ENCODE results near the gene MTURN.

The MTURN gene

GRCh38 chr7:30176463-30177109 is 41.8 kb downstream of the MTURN start:
- Histone ChIP-seq H3K4me1 (peaks cover 20% of the 10 kb centered on the region), H3K36me3 (no peaks in the 10 kb centered on the region), H3K4me3 (ENCODE audit: low read depth, low read length) (no peak overlapping the region), H3K9me3 (no peaks in the 10 kb centered on the region), H3K27me3 (no peaks in the 10 kb centered on the region)
- TF ChIP-seq CTCF (IDR thresholded peaks at IDR 0.05; ENCODE audit: low read depth, low read length) = no peak
- DNase-seq = no peak

- Histone ChIP-seq H3K36me3 (no peaks in the 10 kb centered on the region), H3K9me3 (no peaks in the 10 kb centered on the region), H3K27me3 (no peaks in the 10 kb centered on the region), H3K4me3 (ENCODE audit: low read depth, low read length) (no peak overlapping the region), H3K4me1 (peaks cover 14% of the 10 kb centered on the region)
- DNase-seq = no peak
- TF ChIP-seq CTCF (IDR thresholded peaks at IDR 0.05; ENCODE audit: low read depth, low read length) = no peak
These were observed 42.4 kb downstream of the MTURN start for GRCh38 chr7:30177186-30177585.

- Histone ChIP-seq H3K4me3 (ENCODE audit: low read depth, low read length) (no peak overlapping the region), H3K27me3 (no peaks in the 10 kb centered on the region), H3K36me3 (no peaks in the 10 kb centered on the region), H3K4me1 (peaks cover 7% of the 10 kb centered on the region), H3K9me3 (no peaks in the 10 kb centered on the region)
- TF ChIP-seq CTCF (IDR thresholded peaks at IDR 0.05; ENCODE audit: low read depth, low read length) = no peak
- DNase-seq = no peak
These were observed 43.2 kb downstream of the MTURN start for GRCh38 chr7:30177965-30178364.

GRCh38 chr7:30178748-30179436 is 44.1 kb downstream of the MTURN start:
- Histone ChIP-seq H3K9me3 (no peaks in the 10 kb centered on the region), H3K4me3 (ENCODE audit: low read depth, low read length) (no peak overlapping the region), H3K27me3 (no peaks in the 10 kb centered on the region), H3K4me1 (no peaks in the 10 kb centered on the region; the same call in 1 of the 2 replicates), H3K36me3 (no peaks in the 10 kb centered on the region)
- DNase-seq = no peak
- no peak for TF ChIP-seq CTCF (IDR thresholded peaks at IDR 0.05; ENCODE audit: low read depth, low read length)

- no peaks in the 10 kb centered on the region for H3K4me1 ChIP-seq
- no peaks in the 10 kb centered on the region for H3K36me3 ChIP-seq
- no peak for TF ChIP-seq CTCF (IDR thresholded peaks at IDR 0.05; ENCODE audit: low read depth, low read length)
- no peak for DNase-seq
- no peaks in the 10 kb centered on the region for H3K9me3 ChIP-seq
- no peaks in the 10 kb centered on the region for H3K27me3 ChIP-seq
- no peak overlapping the region for H3K4me3 ChIP-seq (ENCODE audit: low read depth, low read length)
These were observed 45.9 kb downstream of the MTURN start for GRCh38 chr7:30180718-30181117.

- H3K4me1 ChIP-seq = no peaks in the 10 kb centered on the region
- no peaks in the 10 kb centered on the region for H3K27me3 ChIP-seq
- DNase-seq = no peak
- no peak for TF ChIP-seq CTCF (IDR thresholded peaks at IDR 0.05; ENCODE audit: low read depth, low read length)
- H3K4me3 ChIP-seq (ENCODE audit: low read depth, low read length) = no peak overlapping the region
- H3K36me3 ChIP-seq = no peaks in the 10 kb centered on the region
- no peaks in the 10 kb centered on the region for H3K9me3 ChIP-seq
These were observed 46.4 kb downstream of the MTURN start for GRCh38 chr7:30181211-30181610.
